BLaER1 (cell line): ENCODE results near the gene PITPNC1.

ENCODE experiments used
- H3K27ac ChIP-seq: shearing (Covaris generic); formaldehyde crosslinking; 2 replicates; pipeline ENCODE4 v1.8.1; 2022
- H3K27me3 ChIP-seq: shearing (Covaris generic); formaldehyde crosslinking; 2 replicates; pipeline ENCODE4 v1.8.1; 2022
- H3K36me3 ChIP-seq: shearing (Covaris generic); formaldehyde crosslinking; 2 replicates; pipeline ENCODE4 v1.8.1; 2022
- H3K4me1 ChIP-seq: shearing (Covaris generic); formaldehyde crosslinking; 2 replicates; pipeline ENCODE4 v1.8.1; 2022
- H3K4me2 ChIP-seq: shearing (Covaris generic); formaldehyde crosslinking; 2 replicates; pipeline ENCODE4 v1.8.1; 2022
- H3K4me3 ChIP-seq: shearing (Covaris generic); formaldehyde crosslinking; 2 replicates; pipeline ENCODE4 v1.8.1; 2022
- H3K9ac ChIP-seq: shearing (Covaris generic); formaldehyde crosslinking; 2 replicates; pipeline ENCODE4 v1.8.1; 2022
- H3K9me3 ChIP-seq: shearing (Covaris generic); formaldehyde crosslinking; 2 replicates; pipeline ENCODE4 v1.8.1; 2022
- H4K20me1 ChIP-seq: shearing (Covaris generic); formaldehyde crosslinking; 2 replicates; pipeline ENCODE4 v1.8.1; 2022
- Cebpa-rat ChIP-seq: shearing (Covaris generic); IDR thresholded peaks from 2 replicates; pipeline ENCODE4 v1.8.1; 2022

Gene PITPNC1

GRCh38 chr17:67353161-67353560 lies 23.9 kb upstream of the PITPNC1 start:
- H3K9ac ChIP-seq, result no peak overlapping the region
- H3K4me1 ChIP-seq, result no peaks in the 10 kb centered on the region
- peaks cover 27% of the 10 kb centered on the region for H4K20me1 ChIP-seq
- TF ChIP-seq Cebpa-rat, result no peak
- peaks cover 95% of the 10 kb centered on the region for H3K36me3 ChIP-seq
- H3K4me3 ChIP-seq, result no peak overlapping the region
- H3K27me3 ChIP-seq, result no peaks in the 10 kb centered on the region
- H3K27ac ChIP-seq, result no peak overlapping the region
- H3K9me3 ChIP-seq, result no peaks in the 10 kb centered on the region
- H3K4me2 ChIP-seq, result no peak overlapping the region

DNA sequence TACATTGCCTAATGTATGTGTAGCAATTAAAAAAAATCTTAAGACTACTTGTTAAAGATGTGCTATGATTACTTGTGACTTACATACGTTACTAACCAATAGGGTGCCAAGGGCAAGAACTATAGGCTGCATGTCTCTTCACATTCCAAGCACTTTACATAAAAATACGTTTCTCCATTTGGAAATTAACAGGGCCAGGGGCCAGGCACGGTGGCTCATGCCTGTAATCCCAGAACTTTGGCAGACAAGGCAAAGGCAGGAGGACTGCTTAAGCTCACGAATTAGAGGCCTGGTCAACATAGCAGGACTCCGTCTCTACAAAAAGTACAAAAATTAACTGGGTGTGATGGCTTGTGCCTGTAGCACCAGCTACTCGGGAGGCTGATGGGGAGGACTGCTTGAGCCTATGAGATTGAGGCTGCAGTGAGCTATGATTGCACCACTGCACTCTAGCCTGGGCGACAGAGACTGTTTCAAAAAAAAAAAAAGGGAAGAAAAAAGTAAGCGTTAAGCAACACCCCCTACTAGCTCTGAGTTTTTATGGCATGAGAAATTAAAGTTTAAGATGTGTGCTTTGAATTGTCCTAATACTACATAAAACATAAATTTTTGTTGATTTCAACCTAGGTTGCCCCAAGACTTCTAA lies 23.0 kb upstream of the PITPNC1 start:
- Histone ChIP-seq H3K27me3 (no peaks in the 10 kb centered on the region), H4K20me1 (peaks cover 36% of the 10 kb centered on the region), H3K4me1 (peaks cover 4% of the 10 kb centered on the region; the same call in 1 of the 2 replicates), H3K9me3 (no peaks in the 10 kb centered on the region), H3K27ac (no peak overlapping the region), H3K36me3 (peaks cover 95% of the 10 kb centered on the region), H3K9ac (no peak overlapping the region), H3K4me3 (no peak overlapping the region), H3K4me2 (no peak overlapping the region)
- no peak for TF ChIP-seq Cebpa-rat

GRCh38 chr17:67358612-67359011 lies 18.5 kb upstream of the PITPNC1 start:
- peak overlapping the region; percentile 37; the same call in 1 of the 2 replicates for H3K4me2 ChIP-seq
- peaks cover 79% of the 10 kb centered on the region for H4K20me1 ChIP-seq

DNA sequence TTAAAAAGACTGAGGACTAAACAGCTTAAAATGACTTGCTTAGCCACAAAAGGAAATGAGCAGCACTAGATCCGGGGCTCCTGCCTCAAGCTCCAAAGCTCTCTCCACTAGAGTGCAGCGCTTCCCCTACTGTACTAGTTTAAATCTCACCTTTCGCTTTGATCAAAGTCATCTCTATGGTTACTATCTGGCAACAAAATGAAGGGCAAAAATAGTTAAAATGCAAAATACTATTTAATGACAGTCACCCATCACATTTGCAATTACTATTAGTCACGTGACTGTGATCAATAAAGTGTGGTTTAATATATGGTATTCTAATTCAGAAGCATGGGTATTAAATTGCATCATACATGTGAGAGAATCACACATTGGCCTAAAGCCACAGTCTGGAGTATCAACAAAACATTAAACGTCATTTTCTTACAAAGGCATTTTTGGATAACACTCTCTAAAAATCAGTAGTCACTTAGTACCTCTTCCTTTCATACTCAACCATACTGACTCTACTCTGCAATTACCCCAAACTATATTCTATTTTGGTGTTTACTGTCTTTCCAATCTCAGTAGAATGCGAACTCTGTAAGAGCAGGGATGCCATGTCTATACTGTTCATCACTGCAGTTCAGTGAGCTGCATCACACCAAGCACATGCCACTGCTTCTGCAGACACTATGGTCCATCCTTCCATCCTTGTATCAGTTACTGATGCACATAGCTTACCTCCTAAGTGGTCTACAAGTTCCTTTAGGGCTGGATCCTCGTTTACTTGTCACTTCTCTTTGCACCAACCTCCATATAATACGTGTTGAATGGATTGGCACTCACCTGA lies 16.9 kb upstream of the PITPNC1 start:
- Histone ChIP-seq H3K27ac (no peak overlapping the region), H3K27me3 (no peaks in the 10 kb centered on the region), H3K4me2 (no peak overlapping the region), H3K9me3 (no peaks in the 10 kb centered on the region), H3K4me3 (no peak overlapping the region), H3K36me3 (peaks cover 74% of the 10 kb centered on the region), H4K20me1 (peaks cover 83% of the 10 kb centered on the region), H3K9ac (no peak overlapping the region), H3K4me1 (peaks cover 61% of the 10 kb centered on the region)
- no peak for TF ChIP-seq Cebpa-rat

More at GRCh38 chr17:67358612-67359011, 18.5 kb upstream of the PITPNC1 start:
- Histone ChIP-seq H3K27me3 (no peaks in the 10 kb centered on the region), H3K9me3 (no peaks in the 10 kb centered on the region), H3K4me3 (no peak overlapping the region), H3K27ac (no peak overlapping the region), H3K4me1 (peaks cover 45% of the 10 kb centered on the region), H3K36me3 (peaks cover 84% of the 10 kb centered on the region), H3K9ac (no peak overlapping the region)
- TF ChIP-seq Cebpa-rat, result no peak

GRCh38 chr17:67360880-67361279 lies 16.2 kb upstream of the PITPNC1 start:
- H3K4me3 ChIP-seq, result no peak overlapping the region
- no peak overlapping the region for H3K9ac ChIP-seq
- H3K4me1 ChIP-seq, result peaks cover 65% of the 10 kb centered on the region
- no peaks in the 10 kb centered on the region for H3K9me3 ChIP-seq
- peaks cover 90% of the 10 kb centered on the region for H4K20me1 ChIP-seq
- H3K4me2 ChIP-seq, result no peak overlapping the region; the same call in 1 of the 2 replicates
- TF ChIP-seq Cebpa-rat, result no peak
- peaks cover 68% of the 10 kb centered on the region for H3K36me3 ChIP-seq
- no peaks in the 10 kb centered on the region for H3K27me3 ChIP-seq
- H3K27ac ChIP-seq, result no peak overlapping the region

GRCh38 chr17:67362173-67362572 lies 14.9 kb upstream of the PITPNC1 start:
- H3K4me2 ChIP-seq, result peak overlapping the region; percentile 19
- H3K4me1 ChIP-seq, result peaks cover 69% of the 10 kb centered on the region
- H3K27ac ChIP-seq, result no peak overlapping the region
- H3K9ac ChIP-seq, result no peak overlapping the region
- H3K9me3 ChIP-seq, result no peaks in the 10 kb centered on the region
- no peak overlapping the region for H3K4me3 ChIP-seq
- peaks cover 88% of the 10 kb centered on the region for H4K20me1 ChIP-seq
- TF ChIP-seq Cebpa-rat, result no peak
- peaks cover 56% of the 10 kb centered on the region for H3K36me3 ChIP-seq
- no peaks in the 10 kb centered on the region for H3K27me3 ChIP-seq

DNA sequence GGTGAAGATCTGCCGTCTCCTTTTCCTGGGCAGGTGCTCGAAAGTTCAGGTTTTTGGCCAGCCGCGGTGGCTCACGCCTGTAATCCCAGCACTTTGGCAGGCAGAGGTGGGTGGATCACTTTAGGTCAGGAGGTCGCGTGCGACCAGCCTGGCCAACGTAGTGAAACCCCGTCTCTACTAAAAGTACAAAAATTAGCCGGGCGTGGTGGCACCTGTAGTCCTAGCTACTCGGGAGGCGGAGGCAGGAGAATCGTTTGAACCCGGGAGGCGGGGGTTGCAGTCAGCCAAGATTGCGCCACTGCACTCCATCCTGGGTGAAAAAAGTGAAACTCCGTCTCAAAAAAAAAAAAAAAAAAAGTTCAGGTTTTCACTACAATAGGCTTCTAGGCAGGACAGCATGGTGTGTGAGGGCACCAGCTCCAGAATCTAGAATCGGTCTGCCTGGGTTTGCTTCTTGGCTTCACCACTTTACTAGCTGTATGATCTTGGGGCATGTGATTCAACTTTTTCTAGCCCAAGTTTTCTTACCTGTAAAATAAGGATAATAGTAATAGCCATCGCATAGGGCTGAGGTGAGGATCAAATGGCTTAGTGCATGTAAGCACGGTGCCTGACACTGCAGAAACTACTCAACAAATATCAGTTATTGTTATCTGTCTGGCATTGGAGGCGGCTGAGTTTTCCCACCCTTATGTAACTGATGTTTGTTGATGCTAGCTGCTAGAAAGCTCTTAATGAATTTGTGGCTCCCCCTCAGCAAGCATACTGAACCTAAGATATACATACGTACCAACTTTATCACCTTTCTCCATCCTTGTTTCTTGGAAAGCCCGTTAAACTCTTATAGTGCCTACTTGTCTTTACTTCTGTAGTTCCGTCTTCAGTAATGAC lies 12.0 kb upstream of the PITPNC1 start:
- Histone ChIP-seq H3K4me1 (peaks cover 69% of the 10 kb centered on the region), H3K4me3 (peak overlapping the region; percentile 90), H3K27ac (peak overlapping the region; percentile 96; the same call in 1 of the 2 replicates), H3K27me3 (no peaks in the 10 kb centered on the region), H3K9me3 (no peaks in the 10 kb centered on the region), H3K4me2 (peak overlapping the region; percentile 88), H4K20me1 (peaks cover 59% of the 10 kb centered on the region), H3K36me3 (peaks cover 33% of the 10 kb centered on the region), H3K9ac (peak overlapping the region; percentile 96)
- no peak for TF ChIP-seq Cebpa-rat

DNA sequence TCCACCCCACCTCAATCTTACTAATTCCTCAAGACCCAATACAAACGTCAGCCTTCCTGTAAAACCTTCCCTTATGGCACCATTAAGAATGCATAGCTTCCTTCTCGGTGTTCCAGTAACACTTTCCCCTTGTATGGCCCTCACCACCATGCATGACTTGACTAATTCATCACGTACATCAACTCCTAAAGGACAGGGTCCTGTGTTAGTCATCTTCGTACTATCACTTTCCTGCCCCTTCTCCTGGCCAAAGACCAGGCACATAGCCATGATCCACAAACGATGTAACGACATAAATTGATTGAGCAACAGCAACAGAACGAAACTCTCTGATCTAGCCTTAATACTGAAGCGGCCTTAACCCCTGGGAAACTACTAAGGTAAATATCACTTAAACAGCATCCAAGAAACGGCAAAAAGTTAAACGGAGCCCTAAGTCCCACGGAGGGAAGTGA lies 11.3 kb upstream of the PITPNC1 start:
- no peak for TF ChIP-seq Cebpa-rat
- Histone ChIP-seq H3K36me3 (peaks cover 26% of the 10 kb centered on the region), H3K27ac (peak overlapping the region; percentile 96), H3K27me3 (no peaks in the 10 kb centered on the region), H3K9me3 (no peaks in the 10 kb centered on the region), H3K9ac (peak overlapping the region; percentile 96), H3K4me2 (peak overlapping the region; percentile 88), H3K4me3 (peak overlapping the region; percentile 90), H3K4me1 (peaks cover 63% of the 10 kb centered on the region), H4K20me1 (peaks cover 52% of the 10 kb centered on the region)
